GM12878 (cell line): ENCODE measurements around the gene NAALADL1. TPM values are rescaled to one million over a fixed set of nuclear protein-coding genes. Genes with fewer than 3 reads are reported as not detected.

Experiments used
- ATAC-seq: fragments of 200-7000 bp; cut with Tn5 transposase; 3 replicates; pipeline ENCODE4 v1.9.1; 2020; ENCODE audit warnings: mild to moderate bottlenecking, moderate library complexity
- BruUV-seq: library from RNA; stranded (reverse); fragments of 400-500 nt; replicated peaks from 2 replicates; lab custom pipeline; 2021; lab: Mats Ljungman, UMichigan
- CTCF ChIA-PET: fragments of 300-600 bp; sonication (Branson Sonifier 250); formaldehyde crosslinking; extraction: SDS; loops from one replicate; lab custom pipeline; 2021; ENCODE audit warnings: inconsistent platforms; lab: Yijun Ruan, JAX
- POLR2A ChIA-PET: fragments of 350-600 bp; formaldehyde crosslinking; extraction: SDS; loops from one replicate; lab custom pipeline; 2021; ENCODE audit warnings: inconsistent platforms; lab: Charles Lee
- RAD21 ChIA-PET: fragments of 300-600 bp; sonication (Branson Sonifier 250); formaldehyde crosslinking; loops from one replicate; lab custom pipeline; 2023; ENCODE audit warnings: antibody characterized with exemption; ENCODE audit not compliant: unreplicated experiment; lab: Charles Lee
- SMC1A ChIA-PET: fragments of 300-600 bp; sonication (Branson Sonifier 250); formaldehyde crosslinking; loops from one replicate; lab custom pipeline; 2023; ENCODE audit not compliant: unreplicated experiment, uncharacterized antibody; lab: Charles Lee
- DNase-seq: peaks from one replicate; pipeline ENCODE4 v3.0.0-alpha.2; 2011; ENCODE audit warnings: low read depth, low spot score
- FAIRE-seq: peaks from 3 replicates; lab custom pipeline; 2011; peaks lifted over from hg19 to GRCh38; lab: Jason Lieb, UNC
- H2AFZ ChIP-seq: 2 replicates; pipeline ENCODE4 v1.6.0; 2011; ENCODE audit warnings: low read depth, low read length, control low read depth; ENCODE audit not compliant: control insufficient read depth
- H3K27ac ChIP-seq: 2 replicates; pipeline ENCODE4 v1.5.1; 2011; ENCODE audit warnings: control low read depth; ENCODE audit not compliant: control insufficient read depth, insufficient read depth
- H3K27me3 ChIP-seq, 2 experiments: replicated peaks in 1 of 2; 2 replicates each; pipeline versions ENCODE4 v1.6.0 to v1.6.1; 2011; ENCODE audit warnings: low read length in 1 of 2; ENCODE audit not compliant: control insufficient read depth in 2 of 2, insufficient read depth in 2 of 2
- H3K36me3 ChIP-seq, 2 experiments: 2 replicates each; pipeline ENCODE4 v1.5.1; 2011; ENCODE audit warnings: low read length in 1 of 2; ENCODE audit not compliant: control insufficient read depth in 2 of 2, insufficient read depth in 2 of 2
- H3K4me1 ChIP-seq: 2 replicates; pipeline ENCODE4 v1.6.1; 2011; ENCODE audit warnings: mild to moderate bottlenecking, low read length, moderate library complexity, mixed read lengths; ENCODE audit not compliant: control insufficient read depth, insufficient read depth
- H3K4me2 ChIP-seq: 2 replicates; pipeline ENCODE4 v1.6.0; 2011; ENCODE audit warnings: control low read depth; ENCODE audit not compliant: control insufficient read depth, insufficient read depth
- H3K4me3 ChIP-seq: fragments of 200-600 bp; sonication (generic); 2 replicates; pipeline ENCODE4 v1.5.1; 2016
- H3K79me2 ChIP-seq: 2 replicates; pipeline ENCODE4 v1.6.0; 2011; ENCODE audit warnings: low read length; ENCODE audit not compliant: control insufficient read depth, insufficient read depth
- H3K9ac ChIP-seq: 2 replicates; pipeline ENCODE4 v1.8.0; 2011; ENCODE audit warnings: low read length, control low read depth, mixed read lengths; ENCODE audit not compliant: control insufficient read depth, insufficient read depth
- H3K9me3 ChIP-seq: replicated peaks from 3 replicates; pipeline ENCODE4 v1.5.1; 2011; ENCODE audit warnings: mild to moderate bottlenecking, low read length; ENCODE audit not compliant: control insufficient read depth, insufficient read depth
- H4K20me1 ChIP-seq: 2 replicates; pipeline ENCODE4 v1.6.0; 2011; ENCODE audit not compliant: control insufficient read depth, insufficient read depth
- CHD4 ChIP-seq: fragments of 200-600 bp; sonication (generic); IDR thresholded peaks from 2 replicates; pipeline ENCODE4 v1.6.1; 2016; ENCODE audit warnings: mild to moderate bottlenecking
- GATAD2B ChIP-seq: fragments of 450-650 bp; conservative IDR thresholded peaks from 2 replicates; pipeline ENCODE4 v1.6.1; 2017; ENCODE audit warnings: low read depth, mild to moderate bottlenecking, moderate library complexity
- IKZF1 ChIP-seq: fragments of 450-650 bp; conservative IDR thresholded peaks from 2 replicates; pipeline ENCODE4 v1.6.1; 2017; ENCODE audit warnings: antibody characterized with exemption, mild to moderate bottlenecking
- IKZF2 ChIP-seq, 2 experiments: fragments of 450-650 bp; IDR thresholded peaks; 2 replicates each; pipeline ENCODE4 v1.6.1; 2017; ENCODE audit warnings: mild to moderate bottlenecking in 2 of 2, moderate library complexity in 2 of 2
- MTA2 ChIP-seq: fragments of 450-650 bp; IDR thresholded peaks from 2 replicates; pipeline ENCODE4 v1.6.1; 2016; ENCODE audit warnings: low read depth, mild to moderate bottlenecking, moderate library complexity
- MYC ChIP-seq: IDR thresholded peaks from 2 replicates; pipeline ENCODE4 v1.6.1; 2011; ENCODE audit warnings: mild to moderate bottlenecking, low read length, moderate library complexity, inconsistent platforms; ENCODE audit not compliant: insufficient read depth, insufficient replicate concordance, insufficient read length, severe bottlenecking
- RELA ChIP-seq: fragments of 450-650 bp; IDR thresholded peaks from 2 replicates; pipeline ENCODE4 v1.8.0; 2014; ENCODE audit warnings: borderline replicate concordance; ENCODE audit not compliant: partially characterized antibody
- STAT1 ChIP-seq: fragments of 450-650 bp; conservative IDR thresholded peaks from 2 replicates; pipeline ENCODE4 v1.6.1; 2014; ENCODE audit warnings: antibody characterized with exemption, mild to moderate bottlenecking
- WGBS: methylation state at CpG from one replicate; pipeline ENCODE4 v1.1.6; 2016; ENCODE audit warnings: low lambda C conversion rate; ENCODE audit not compliant: insufficient replicate concordance, insufficient coverage; ENCODE audit errors: missing lambda C conversion rate; 5-methylcytosine and 5-hydroxymethylcytosine counted together
- in situ Hi-C: fragments of 300-500 bp; cut with MboI; formaldehyde crosslinking; loops from 9 replicates; pipeline ENCODE4 v1.14.3; 2018; ENCODE audit warnings: mixed read lengths
- intact Hi-C: fragments of 100-400 bp; cut with micrococcal nuclease; formaldehyde crosslinking; loops from one replicate; pipeline ENCODE4 v1.14.2; 2022; ENCODE audit not compliant: unreplicated experiment
- polyA plus RNA-seq, 11 experiments: library from polyadenylated mRNA; depleted of rRNA in 4 of 11; unstranded in 6 of 11; stranded (reverse) in 5 of 11; fragments of >200 nt; fragmentation: Nextera tagmentation in 4 of 11; fragmentation: Illumina TruSeq in 1 of 11; extraction: Ambion mirVana in 4 of 11; extraction: Trizol in 1 of 11; gene quantifications; 1 replicate in 1 of 11; 2 replicates in 10 of 11; pipeline versions ENCODE4 v1.2.1 to v1.2.3, GENCODE V29; 2011 to 2016; ENCODE audit warnings: inconsistent platforms in 2 of 11, missing spikeins in 2 of 11, low read depth in 1 of 11
- total RNA-seq, 4 experiments: library from RNA; depleted of rRNA in 3 of 4; stranded (reverse); fragments of >200 nt in 3 of 4; fragmentation: Illumina TruSeq in 1 of 4; extraction: Trizol in 1 of 4; gene quantifications; 2 replicates each; pipeline versions ENCODE4 v1.2.1 to v1.2.3, GENCODE V29; 2013 to 2021
- TF ChIP-seq, protein P1 (sequence below): fragments of 450-650 bp; IDR thresholded peaks from 2 replicates; pipeline ENCODE4 v1.6.1; 2017; ENCODE audit warnings: mild to moderate bottlenecking, low read depth, inconsistent platforms; ENCODE audit not compliant: poor library complexity, severe bottlenecking
- TF ChIP-seq, protein P2 (sequence below): IDR thresholded peaks from 2 replicates; pipeline ENCODE4 v1.6.1; 2011; ENCODE audit warnings: borderline replicate concordance, low read depth, mild to moderate bottlenecking, moderate library complexity, low read length; ENCODE audit not compliant: insufficient read depth, poor library complexity, severe bottlenecking
- TF ChIP-seq, protein P3 (sequence below): fragments of 450-650 bp; IDR thresholded peaks from 2 replicates; pipeline ENCODE4 v1.6.1; 2016; ENCODE audit warnings: mild to moderate bottlenecking, moderate library complexity, borderline replicate concordance
- TF ChIP-seq, protein P4 (sequence below): fragments of 450-650 bp; conservative IDR thresholded peaks from 2 replicates; pipeline ENCODE4 v1.6.1; 2017; ENCODE audit warnings: mild to moderate bottlenecking, moderate library complexity

The NAALADL1 gene
- total and polyA plus RNA-seq, 10 of the 15 experiments (the other 5 are each of a cell fraction or from before 2014, with no cell fraction given): 0.77 to 5.5 (median 1.5) TPM

DNA sequence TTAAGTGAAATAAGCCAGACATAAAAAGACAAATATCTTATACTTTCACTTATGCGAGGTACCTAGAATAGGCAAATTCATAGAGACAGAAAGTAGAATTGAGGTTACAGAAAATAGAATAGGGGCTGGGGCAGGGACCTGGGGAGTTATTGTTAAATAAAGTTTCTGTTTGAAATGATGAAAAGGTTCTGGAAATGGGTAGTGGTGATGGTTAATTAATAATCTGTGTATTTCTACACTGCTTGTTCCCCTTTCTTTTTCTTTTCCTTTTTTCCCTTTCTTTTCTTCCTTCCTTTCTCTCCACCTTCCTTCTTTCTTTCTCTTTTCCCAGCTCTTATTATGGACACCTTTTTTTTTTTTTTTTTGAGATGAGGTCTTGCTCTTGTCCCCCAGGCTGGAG is 2.8 kb downstream of the NAALADL1 start:
- Histone ChIP-seq H3K9ac (no peak overlapping the region), H3K4me2 (peak overlapping the region; percentile 21; the same call in 1 of the 2 replicates), H3K4me1 (peaks cover 48% of the 10 kb centered on the region), H3K9me3 (no peaks in the 10 kb centered on the region), H4K20me1 (no peaks in the 10 kb centered on the region), H3K79me2 (no peaks in the 10 kb centered on the region), H3K27ac (no peak overlapping the region), H3K36me3 (no peaks in the 10 kb centered on the region), H2AFZ (no peak overlapping the region), H3K27me3 (no peaks in the 10 kb centered on the region), H3K4me3 (no peak overlapping the region)
- POLR2A ChIA-PET: interaction anchor here (0.6 to 1.6 kb wide), 4 partner anchors 14 to 126 kb away, joined by 3 to 9 read pairs (median 4); partner anchors contain the start of gene CAPN1
- WGBS: 0% methylated on average over 1 of the region's 1 CpG
- no peak for DNase-seq
- no peak for FAIRE-seq
- in situ Hi-C loops: no loop called here
- CTCF ChIA-PET: interaction anchor here (0.6 to 1.3 kb wide), 2 partner anchors 21 to 197 kb away, joined by 4 to 5 read pairs; no protein-coding TSS in a partner anchor
- intact Hi-C loops: no loop called here
- SMC1A ChIA-PET: interaction anchor here (1.4 kb wide), 1 partner anchor 14 kb away, joined by 8 read pairs; no protein-coding TSS in a partner anchor
- ATAC-seq: peak; percentile 73
- no TSS peak for BruUV-seq
- RAD21 ChIA-PET: no interaction called here
- TF ChIP-seq, protein P1, sequence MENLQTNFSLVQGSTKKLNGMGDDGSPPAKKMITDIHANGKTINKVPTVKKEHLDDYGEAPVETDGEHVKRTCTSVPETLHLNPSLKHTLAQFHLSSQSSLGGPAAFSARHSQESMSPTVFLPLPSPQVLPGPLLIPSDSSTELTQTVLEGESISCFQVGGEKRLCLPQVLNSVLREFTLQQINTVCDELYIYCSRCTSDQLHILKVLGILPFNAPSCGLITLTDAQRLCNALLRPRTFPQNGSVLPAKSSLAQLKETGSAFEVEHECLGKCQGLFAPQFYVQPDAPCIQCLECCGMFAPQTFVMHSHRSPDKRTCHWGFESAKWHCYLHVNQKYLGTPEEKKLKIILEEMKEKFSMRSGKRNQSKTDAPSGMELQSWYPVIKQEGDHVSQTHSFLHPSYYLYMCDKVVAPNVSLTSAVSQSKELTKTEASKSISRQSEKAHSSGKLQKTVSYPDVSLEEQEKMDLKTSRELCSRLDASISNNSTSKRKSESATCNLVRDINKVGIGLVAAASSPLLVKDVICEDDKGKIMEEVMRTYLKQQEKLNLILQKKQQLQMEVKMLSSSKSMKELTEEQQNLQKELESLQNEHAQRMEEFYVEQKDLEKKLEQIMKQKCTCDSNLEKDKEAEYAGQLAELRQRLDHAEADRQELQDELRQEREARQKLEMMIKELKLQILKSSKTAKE: peak; percentile 37
- TF ChIP-seq MTA2 (peak; percentile 70; the same call in 1 of the 2 replicates), IKZF2 (IDR thresholded peaks at IDR 0.05) (peak; percentile 80 to 84), CHD4 (no peak), STAT1 (no peak), GATAD2B (no peak), IKZF1 (peak; percentile 32; the same call in 1 of the 2 replicates), MYC (no peak), RELA (no peak)
- TF ChIP-seq, protein P2, sequence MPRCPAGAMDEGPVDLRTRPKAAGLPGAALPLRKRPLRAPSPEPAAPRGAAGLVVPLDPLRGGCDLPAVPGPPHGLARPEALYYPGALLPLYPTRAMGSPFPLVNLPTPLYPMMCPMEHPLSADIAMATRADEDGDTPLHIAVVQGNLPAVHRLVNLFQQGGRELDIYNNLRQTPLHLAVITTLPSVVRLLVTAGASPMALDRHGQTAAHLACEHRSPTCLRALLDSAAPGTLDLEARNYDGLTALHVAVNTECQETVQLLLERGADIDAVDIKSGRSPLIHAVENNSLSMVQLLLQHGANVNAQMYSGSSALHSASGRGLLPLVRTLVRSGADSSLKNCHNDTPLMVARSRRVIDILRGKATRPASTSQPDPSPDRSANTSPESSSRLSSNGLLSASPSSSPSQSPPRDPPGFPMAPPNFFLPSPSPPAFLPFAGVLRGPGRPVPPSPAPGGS: no peak
- TF ChIP-seq, protein P3, sequence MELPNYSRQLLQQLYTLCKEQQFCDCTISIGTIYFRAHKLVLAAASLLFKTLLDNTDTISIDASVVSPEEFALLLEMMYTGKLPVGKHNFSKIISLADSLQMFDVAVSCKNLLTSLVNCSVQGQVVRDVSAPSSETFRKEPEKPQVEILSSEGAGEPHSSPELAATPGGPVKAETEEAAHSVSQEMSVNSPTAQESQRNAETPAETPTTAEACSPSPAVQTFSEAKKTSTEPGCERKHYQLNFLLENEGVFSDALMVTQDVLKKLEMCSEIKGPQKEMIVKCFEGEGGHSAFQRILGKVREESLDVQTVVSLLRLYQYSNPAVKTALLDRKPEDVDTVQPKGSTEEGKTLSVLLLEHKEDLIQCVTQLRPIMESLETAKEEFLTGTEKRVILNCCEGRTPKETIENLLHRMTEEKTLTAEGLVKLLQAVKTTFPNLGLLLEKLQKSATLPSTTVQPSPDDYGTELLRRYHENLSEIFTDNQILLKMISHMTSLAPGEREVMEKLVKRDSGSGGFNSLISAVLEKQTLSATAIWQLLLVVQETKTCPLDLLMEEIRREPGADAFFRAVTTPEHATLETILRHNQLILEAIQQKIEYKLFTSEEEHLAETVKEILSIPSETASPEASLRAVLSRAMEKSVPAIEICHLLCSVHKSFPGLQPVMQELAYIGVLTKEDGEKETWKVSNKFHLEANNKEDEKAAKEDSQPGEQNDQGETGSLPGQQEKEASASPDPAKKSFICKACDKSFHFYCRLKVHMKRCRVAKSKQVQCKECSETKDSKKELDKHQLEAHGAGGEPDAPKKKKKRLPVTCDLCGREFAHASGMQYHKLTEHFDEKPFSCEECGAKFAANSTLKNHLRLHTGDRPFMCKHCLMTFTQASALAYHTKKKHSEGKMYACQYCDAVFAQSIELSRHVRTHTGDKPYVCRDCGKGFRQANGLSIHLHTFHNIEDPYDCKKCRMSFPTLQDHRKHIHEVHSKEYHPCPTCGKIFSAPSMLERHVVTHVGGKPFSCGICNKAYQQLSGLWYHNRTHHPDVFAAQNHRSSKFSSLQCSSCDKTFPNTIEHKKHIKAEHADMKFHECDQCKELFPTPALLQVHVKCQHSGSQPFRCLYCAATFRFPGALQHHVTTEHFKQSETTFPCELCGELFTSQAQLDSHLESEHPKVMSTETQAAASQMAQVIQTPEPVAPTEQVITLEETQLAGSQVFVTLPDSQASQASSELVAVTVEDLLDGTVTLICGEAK: peak; percentile 95
- TF ChIP-seq, protein P4, sequence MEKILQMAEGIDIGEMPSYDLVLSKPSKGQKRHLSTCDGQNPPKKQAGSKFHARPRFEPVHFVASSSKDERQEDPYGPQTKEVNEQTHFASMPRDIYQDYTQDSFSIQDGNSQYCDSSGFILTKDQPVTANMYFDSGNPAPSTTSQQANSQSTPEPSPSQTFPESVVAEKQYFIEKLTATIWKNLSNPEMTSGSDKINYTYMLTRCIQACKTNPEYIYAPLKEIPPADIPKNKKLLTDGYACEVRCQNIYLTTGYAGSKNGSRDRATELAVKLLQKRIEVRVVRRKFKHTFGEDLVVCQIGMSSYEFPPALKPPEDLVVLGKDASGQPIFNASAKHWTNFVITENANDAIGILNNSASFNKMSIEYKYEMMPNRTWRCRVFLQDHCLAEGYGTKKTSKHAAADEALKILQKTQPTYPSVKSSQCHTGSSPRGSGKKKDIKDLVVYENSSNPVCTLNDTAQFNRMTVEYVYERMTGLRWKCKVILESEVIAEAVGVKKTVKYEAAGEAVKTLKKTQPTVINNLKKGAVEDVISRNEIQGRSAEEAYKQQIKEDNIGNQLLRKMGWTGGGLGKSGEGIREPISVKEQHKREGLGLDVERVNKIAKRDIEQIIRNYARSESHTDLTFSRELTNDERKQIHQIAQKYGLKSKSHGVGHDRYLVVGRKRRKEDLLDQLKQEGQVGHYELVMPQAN: no peak
